HG03064 (cell line): ENCODE measurements around the gene GYPE.
"Not testable (repeated sequence)": the region's sequence is repeated elsewhere in the genome, so short reads cannot be mapped to it uniquely, and the experiment has no call there.

Experiments used
- ATAC-seq: cut with Tn5 transposase; IDR thresholded peaks from one replicate; pipeline ENCODE4 v1.9.1; 2021; ENCODE audit warnings: low read depth; ENCODE audit not compliant: unreplicated experiment

The GYPE gene

DNA sequence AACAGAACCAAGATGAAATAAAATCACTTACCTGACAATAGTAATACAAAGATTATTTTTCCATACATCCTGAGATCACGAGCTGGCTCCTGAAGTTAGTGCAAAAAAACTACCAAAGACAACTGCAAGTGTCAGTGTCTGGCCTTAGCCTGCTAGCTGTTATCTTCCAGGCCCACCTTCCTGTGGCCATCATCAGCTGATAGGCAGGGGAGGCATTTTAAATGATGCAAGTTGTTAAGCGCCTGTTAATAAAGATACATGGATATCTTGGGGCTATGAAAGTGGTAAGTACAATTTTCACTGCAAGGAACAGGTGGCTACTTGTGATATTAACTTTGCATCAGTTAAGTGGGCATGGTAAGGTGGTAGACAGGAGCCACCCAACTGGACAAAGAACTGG is at the start of gene GYPE:
Gene GYPE, minus strand, starts transcription at position 120 of the 400 bp plus-strand sequence. Its CDS starts 52 bp downstream, at position 68.
- not testable (repeated sequence) for ATAC-seq

DNA sequence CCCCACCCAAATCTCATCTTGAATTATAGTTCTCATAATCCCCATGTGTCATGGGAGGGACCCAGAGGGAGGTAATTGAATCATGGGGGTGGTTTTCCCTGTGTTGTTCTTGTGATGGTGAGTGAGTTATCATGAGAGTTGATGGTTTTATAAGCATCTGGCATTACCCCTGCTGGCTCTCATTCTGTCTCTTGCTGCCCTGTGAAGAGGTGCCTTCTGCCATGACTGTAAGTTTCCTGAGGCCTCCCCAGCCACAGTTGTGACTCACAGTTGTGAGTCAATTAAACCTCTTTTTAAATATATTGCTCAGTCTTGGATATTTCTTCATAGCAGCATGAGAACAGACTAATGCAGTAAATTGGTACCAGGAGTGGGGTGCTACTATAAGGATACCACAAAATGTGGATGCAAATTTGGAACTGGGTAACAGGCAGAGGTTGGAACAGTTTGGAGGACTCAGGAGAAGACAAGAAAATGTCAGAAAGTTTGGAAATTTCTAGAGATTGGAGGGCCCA is 46.2 kb upstream of the GYPE start:
- ATAC-seq: not testable (repeated sequence)

DNA sequence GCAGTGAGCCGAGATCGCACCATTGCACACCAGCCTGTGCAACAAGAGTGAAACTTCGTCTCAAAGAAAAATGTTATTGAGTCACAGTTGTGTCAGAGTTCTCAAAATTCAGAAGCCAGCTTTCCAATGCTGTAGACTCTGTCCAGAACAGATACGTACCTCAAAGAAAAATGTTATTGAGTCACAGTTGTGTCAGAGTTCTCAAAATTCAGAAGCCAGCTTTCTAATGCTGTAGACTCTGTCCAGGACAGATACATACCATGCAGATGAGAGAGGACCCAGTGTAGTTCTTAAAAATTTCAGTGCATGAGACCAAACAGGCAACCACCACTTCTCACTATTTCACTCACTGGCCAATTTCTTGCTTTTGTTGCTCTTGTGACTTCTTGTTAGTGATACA is 45.6 kb upstream of the GYPE start:
- not testable (repeated sequence) for ATAC-seq

DNA sequence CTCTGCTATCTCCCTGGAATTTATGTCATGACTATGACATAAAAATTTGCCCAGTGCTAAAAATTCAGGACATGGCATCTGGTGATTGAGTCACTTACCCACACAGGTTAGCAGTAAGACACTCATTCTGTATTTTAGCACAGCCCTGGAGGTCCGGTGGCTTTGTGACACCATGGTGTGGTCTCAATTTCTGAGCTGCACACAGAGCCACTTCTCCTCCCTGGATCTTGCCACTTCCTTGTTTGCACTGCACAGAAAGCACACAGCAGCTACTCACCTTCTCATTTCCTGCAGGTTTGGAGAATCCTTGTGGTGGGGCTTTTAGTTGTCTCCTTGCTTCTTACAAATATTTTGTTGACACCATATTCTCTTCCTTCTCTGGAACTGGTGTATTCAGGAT is 44.8 kb upstream of the GYPE start:
- ATAC-seq: not testable (repeated sequence)

DNA sequence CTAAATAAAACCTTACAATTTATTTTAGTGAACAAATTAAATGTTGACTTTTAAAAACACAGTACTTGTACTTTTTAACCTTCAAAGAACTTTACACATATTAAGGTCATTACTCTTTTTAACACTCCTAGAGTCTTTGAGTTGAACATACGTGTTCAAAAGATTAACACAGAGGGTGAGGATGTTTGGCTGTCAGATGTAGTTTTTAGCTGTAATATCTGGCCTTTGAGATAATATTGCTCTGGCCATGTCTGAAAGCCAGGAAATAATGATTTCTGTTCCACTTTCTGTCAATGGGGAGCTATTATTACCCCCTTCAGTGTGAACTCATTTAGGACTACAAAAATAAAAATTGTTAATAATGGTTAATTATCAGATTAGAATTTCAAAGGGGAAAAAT is 42.1 kb upstream of the GYPE start:
- ATAC-seq: not testable (repeated sequence)

DNA sequence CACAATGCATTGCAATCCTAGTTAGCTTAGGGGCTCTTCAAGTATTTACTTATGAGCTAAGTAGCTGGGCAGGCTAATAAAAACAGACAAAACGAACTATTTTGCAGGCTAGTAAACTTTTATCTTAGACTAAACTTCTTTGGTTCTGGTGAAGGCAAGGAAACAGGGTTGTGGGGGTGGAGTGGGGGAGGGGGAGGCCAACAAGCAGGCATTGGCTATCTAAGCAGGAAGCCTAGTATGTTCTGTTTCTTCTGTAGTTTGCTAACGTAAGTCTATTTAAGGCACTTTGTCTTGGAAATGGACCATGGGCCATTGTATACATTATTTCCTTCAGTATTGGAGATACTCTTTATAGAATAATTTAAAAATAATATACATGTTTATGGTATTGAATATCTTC is 35.3 kb upstream of the GYPE start:
- ATAC-seq: not testable (repeated sequence)

DNA sequence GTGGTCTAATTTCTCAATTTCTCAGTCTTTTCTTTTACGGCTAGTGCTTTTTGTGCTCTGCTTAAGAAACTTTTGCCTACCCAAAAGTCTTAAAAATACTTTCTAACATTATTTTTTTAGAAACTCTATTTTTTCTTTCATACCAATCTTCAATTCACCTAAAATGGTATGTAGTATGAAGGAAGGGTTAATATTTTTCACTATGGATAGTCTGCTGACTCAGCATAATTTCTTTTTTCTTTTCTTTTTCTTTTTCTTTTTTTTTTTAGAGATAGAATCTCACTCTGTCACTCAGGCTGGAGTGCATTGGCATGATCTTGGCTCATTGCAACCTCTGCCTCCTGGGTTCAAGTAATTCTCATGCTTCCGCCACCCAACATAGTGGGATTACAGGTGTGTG is 34.2 kb upstream of the GYPE start:
- no peak for ATAC-seq

DNA sequence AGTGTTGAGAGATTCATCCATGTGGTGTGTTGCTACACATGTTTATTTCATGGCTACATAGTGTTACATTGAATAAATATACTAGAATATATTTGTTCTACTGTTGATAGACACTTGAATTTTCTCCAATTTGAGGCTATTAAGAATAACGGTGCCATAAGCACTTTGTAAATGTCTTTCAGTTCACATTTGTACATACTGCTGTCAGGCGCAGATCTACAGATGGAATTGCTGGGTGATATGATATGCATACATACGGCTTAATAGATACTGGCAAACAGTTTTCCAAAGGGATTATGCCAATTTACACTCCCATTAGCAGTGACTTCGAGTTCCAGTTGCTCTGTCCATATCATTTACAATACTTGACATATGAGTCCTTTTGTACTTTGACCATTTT is 33.5 kb upstream of the GYPE start:
- not testable (repeated sequence) for ATAC-seq

DNA sequence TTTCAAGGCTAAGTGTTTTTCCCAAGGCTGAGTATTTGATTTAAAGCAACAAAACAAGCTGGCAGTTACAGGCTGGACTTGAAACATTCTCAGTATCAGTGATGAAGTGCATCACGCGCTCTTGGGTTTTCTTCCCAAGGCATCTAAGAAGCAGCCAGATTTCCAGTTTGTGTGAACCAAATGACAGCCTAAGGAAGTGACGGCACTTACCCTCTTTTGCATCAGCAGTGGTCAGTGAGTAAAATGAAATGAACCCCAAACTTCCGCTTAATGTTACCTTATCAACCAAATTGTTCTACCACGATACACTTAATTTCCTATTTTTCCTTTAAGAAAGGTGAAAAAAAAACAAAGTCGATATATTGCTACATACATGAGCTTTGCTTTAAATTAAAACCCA is 15.8 kb upstream of the GYPE start:
- ATAC-seq: no peak

DNA sequence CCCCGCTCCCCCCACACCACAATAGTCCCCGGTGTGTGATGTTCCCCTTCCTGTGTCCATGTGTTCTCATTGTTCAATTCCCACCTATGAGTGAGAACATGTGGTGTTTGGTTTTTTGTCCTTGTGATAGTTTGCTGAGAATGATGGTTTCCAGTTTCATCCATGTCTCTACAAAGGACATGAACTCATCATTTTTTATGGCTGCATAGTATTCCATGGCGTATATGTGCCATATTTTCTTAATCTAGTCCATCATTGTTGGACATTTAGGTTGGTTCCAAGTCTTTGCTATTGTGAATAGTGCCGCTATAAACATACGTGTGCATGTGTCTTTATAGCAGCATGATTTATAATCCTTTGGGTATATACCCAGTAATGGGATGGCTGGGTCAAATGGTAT is 11.1 kb upstream of the GYPE start:
- ATAC-seq: not testable (repeated sequence)

DNA sequence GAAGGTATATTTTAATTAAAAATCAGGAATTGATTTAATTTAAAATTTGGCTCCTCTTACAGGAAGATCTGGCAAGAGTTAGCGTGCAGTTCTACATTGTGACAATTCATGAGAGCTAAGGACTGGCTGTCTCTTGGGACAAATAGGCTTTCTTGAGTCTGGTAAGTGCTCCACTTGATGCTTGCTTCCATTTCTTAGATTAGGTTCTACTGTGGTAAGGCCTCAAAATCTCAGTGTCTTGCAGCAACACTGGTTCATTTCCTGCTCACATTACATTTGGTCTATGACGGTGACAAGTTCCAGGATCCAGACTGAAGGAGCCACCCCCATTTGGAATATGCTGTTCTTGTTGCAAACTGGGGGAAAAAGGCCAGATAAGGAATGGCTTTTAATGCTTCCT is 7.1 kb upstream of the GYPE start:
- not testable (repeated sequence) for ATAC-seq

DNA sequence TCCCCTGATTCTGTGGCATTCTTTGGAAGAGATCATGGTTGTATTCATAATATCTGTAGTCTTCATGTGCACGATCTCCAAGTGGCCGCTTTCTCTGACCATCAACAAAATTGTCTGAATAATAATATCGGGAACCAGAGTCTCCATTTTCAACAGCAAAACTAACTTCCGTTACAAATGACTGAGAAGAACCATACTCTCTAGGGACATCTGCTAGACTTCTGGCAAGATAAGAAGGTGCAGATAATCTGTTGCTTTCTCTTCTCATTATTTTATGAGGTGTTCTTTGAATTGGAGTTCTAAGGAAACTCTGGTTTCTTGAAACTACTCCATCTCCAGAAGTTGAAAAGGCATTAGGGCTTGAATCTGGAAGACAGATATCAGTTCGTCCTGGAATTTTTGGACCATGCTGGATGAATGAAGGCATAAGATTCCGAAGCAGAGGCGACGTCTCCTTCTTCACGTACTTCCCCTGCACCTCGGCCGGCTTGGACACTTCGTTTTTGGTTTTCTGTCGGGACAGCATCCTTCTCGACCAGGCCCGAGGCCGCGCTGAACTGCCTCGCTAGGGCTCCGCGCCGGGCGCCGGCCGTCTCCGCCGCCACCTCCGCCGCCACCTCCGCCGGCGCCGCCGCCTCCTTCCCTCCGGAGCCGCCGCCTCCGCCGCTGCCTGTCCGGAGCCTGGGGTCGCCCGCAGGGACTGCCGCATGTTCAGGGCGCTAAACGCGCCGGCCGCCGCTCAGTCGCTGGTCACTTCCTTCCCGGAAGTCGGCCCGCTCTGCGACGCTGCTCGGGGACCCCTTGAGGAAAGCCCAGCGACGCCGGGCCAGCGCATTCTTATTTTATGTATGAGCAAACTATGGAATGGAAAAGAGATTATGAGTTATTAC is 6.4 kb upstream of the GYPE start:
- ATAC-seq: peak; percentile 58

DNA sequence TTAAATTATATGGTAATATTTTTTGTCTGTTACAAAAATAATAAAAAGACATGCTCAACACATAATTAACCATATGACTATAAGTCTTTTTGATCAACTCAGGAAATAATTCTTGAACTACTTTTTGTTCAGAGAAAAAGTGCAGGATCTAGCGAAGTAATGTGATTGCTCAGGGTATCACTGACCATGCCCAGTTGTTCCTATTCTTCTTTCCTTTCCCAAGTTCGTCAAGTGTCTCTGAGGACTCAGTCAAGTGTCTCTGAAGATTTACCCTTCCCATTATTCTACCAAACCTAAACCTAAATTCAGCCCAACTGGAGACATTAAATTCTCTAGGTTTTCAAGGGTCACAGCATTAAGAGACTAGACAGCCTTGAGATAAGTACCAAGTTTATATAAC is 5.5 kb upstream of the GYPE start:
- ATAC-seq: not testable (repeated sequence)

DNA sequence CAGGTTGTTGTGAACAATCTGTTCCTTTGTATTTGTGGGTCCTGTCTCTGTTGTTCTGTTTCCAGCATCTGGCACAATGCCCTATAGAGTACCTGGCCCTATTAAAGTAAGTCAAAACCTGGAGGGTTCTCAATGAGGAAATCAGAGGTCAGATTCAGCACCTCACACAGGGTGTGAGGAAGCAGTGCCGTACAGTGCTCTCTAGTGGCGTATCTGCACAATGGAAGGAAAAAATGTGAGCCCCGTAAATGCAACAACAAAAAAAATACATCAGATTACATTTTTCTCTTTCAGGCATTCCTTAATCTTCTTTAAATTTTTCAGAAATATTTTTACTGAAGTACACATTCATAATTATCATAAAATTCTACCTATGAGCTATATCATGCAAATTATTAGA is 2.5 kb upstream of the GYPE start:
- ATAC-seq: peak; percentile 44

DNA sequence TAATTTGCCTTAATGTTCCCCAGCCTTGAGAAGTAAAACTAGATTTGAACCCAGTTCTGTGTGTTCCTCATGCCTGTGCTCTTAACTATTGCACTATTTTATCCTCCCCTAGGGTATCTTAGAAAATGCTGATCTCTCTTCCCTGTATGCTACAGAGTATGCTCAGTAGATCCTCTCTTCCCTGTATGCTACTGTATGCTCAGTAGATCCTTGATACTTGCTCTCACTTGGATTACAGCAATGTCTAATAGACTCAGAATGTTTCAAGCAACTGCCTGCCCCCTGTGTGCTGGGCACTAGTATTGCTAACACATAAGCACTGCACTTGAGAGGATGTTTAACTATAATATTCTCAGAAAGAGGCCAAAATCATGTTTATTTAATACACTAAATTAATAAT is 928 bp downstream of the GYPE start:
- ATAC-seq: not testable (repeated sequence)

DNA sequence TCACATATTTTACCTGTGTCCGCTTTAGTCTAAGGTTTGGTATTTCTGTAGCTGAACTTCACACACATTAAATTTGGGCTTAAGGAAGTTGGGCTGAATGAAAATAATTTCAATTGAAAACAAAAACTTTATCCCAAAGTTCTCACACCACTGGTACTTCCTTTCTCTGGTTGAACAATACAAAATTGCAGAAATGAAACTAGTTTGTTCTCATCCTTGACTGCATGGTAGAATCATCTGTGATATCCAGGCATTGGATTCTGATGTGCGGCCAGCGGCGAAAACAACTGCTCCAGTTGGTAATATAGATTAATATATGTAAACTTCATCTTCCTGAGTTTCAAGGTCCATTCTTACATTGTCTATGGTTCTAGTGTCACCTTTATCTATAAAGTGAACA is 15.0 kb downstream of the GYPE start:
- ATAC-seq: not testable (repeated sequence)

DNA sequence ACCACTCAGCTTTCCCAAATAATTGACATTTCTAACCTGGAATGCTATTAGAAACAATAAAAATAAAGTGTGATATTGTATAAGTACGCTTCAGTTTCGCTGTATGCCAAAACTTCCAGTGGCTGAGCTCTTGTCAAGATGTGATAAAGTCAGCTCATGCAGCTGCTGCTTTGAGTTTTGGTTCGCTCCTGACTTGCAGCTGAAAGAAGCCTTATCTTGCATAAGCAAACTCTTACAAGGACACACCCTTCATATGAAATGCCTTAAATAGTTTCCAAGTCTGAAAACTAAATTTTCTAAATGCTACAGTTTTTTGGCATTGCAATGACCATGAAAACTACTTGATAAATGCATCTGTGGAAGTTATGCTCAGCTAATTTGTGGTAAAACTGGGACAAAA is 17.2 kb downstream of the GYPE start:
- ATAC-seq: not testable (repeated sequence)

DNA sequence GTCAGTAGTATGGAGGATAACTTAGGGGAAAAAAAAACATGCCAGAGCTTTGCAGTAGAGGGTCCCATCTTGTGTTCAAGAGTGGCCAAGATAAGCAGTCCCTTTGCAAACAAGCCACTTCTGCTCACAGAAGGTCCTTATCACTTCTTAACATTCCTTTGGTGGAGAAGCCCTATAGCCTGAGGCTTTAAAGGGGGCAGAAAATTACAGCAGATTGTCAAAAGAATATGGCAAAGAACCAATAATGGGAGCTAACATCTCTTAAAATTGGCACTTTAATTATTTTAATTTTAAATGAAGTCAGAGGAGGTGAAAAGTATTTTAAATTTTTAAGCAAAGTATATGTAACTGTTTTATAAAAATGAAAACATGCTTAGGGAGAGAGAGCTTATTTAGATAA is 20.4 kb downstream of the GYPE start:
- not testable (repeated sequence) for ATAC-seq

DNA sequence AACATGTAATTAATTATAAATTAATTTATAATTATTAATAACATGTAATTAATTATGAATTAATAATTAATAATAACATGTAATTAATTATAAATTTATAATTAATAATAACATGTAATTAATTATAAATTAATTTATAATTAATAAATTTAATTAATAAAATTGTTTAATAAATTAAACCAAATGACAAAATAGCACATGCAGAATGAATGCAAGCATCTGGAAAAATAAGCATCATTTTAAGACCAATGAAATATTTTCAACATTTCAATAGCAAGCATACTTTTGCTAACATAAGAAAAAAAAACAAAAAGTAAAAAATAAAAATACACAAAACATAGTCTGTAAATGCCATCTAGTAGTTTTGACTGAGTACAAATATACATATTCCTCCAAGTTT is 21.8 kb downstream of the GYPE start:
- no peak for ATAC-seq

DNA sequence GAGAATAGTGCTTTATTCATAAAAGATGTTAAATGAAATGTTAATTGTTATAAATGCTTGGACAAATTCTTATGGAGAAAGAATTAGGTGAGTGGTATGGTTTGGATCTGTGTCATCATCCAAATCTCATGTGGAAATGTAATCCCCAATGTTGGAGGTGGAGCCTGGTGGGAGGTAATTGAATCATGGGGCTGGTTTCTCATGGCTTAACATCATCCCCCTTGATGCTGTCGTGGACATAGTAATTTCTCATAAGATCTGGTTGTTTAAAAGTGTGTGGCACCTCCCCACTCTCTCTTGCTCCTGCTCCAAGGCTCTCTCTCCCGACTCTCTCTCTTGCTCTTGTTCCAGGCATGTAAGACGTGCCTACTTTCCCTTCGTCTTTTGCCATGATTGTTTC is 22.5 kb downstream of the GYPE start:
- no peak for ATAC-seq

DNA sequence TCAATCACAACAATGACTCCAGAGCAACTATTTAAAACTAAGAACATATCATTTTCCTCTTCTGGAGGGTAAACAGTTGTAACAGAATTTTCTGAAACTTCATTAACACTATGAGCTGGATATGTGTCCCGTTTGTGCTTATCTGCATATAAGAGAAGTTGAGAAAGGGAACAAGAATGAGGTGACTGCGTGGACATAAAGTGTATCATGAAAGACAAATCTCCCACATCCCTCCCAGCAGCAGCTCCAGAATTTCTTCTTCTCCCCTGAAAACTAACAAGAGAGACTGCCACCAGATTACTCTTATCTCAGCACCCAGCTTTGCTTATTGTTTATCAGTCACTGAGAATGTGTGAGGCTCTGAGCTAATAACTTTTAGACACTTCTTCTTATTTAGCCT is 25.8 kb downstream of the GYPE start:
- ATAC-seq: not testable (repeated sequence)

DNA sequence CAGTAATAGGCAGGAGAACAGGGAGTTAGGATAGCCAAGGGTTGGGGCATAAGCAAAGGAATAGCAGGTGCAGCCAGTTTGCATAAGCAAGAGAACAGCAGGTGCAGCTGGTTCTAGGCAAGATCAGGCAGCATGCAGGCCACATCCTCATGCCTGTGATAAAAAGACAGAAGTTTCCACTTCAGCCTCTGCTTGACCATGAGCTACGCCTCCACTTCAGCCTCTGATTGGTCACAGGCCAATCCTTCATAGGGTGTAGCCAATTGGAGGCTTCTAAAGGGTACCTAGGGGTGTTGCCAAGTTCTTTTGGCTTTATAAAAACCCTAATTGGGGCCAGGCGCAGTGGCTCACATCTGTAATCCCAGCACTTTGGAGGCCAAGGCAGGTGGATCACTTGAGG is 30.0 kb downstream of the GYPE start:
- not testable (repeated sequence) for ATAC-seq
